NCI-H2227 treated with DMSO at 0.1 percent for 48 hours (cell line): ENCODE results near the gene ATP11A.

Experiments
- DNase-seq: peaks from one replicate; lab custom pipeline; 2025; lab: John Stamatoyannopoulos, UW

The ATP11A gene

DNA sequence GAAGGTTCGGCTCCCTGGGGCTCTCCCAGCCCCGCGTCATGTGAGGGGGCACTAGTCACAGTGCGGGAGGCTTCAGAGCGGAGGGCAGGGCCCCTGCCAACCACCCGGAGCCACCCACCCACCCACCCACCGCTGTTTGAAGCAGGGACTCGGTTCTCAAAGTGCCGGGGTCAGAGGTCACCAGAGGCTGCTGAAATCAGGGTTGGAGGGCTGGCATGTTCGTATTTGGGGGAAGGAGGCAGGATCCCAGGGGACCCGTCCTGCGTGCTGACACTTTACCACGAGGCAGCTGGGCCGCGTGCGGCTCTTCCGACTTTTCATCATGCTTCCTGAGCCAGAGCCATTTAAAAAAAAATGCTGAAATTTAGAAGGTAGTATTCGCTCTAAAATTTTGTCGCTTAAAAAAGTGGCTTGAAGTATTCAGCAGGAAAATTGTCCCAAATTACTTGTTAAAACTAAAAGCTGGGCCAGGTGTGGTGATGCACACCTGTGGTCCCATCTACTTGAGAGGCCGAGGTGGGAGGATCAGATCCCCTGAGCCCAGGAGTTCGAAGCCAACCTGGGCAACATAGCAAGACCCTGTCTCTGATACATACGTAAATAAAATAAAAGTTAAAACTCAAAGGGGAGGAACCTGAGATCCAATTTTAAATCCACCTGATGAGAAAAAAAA is 21.2 kb downstream of the ATP11A start:
- no peak for DNase-seq

DNA sequence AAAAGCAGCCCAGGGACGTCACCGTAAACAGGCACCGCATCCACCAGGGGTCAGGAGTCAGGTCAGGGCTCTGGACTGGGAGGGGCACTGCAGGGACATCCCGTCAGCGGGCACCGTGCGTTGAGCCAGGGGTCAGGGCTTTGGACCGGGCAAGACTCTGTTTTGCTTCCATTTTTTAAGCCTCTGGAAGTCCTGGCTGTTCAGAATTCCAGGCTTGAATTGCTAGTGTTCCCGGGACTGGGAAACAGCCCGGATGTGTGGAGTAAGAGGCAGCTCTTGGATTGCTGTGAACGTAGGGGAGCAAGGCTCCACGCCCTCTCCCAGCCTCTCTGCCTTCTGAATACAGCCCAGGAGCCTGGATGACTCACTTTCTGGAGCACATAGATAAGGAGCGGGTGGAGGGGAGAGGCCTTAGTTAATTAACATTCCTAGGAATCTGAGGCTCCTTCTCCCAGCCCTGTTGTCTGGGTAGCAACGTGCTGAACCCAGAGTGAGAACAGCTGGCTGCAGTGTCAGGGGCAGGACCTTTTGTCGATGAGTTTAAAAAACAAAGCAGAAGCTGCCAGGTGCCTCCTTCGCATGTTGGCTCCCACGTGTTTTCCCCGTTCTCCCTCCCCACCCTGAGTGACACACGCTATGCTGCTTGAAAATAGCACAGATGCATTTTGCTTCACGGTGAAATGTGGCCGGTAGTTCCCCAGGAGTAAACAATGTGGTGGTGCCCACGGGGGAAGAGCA is 21.9 kb downstream of the ATP11A start:
- peak; percentile 61 for DNase-seq

DNA sequence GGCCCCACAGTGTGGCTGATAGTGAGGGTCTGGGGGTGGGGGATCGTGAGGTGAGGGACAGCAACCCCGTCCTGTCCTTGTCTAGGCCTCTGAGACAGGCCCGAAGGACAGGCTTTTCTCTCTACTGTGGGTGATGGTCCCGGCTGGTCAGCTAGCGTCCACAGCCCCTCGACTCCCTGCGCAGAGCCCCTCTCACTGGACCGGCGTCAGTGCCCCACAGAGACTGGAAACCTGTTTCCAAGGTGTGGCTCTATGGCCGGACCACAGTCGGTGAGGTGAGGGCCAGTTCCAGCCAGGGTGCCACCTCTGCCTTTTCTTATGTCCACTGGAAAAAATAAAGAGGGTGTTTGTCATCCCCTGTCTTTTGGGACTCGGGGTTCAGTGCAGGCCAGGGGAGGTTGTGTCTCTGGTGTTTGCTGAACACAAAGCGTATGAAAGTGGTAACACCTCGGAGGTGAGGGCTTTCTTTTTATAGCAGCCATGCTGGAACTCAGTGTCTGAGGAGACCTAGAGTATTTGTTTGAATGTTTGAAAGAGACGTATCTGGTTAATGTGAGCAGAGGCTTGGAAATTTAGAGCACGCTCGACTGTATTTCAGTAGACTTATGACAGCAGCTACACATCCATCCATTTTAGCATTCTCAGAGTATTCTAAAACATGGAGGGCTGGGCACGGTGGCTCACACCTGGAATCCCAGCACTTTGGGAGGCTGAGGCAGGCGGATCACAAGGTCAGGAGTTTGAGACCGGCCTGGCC is 22.8 kb downstream of the ATP11A start:
- no peak for DNase-seq

DNA sequence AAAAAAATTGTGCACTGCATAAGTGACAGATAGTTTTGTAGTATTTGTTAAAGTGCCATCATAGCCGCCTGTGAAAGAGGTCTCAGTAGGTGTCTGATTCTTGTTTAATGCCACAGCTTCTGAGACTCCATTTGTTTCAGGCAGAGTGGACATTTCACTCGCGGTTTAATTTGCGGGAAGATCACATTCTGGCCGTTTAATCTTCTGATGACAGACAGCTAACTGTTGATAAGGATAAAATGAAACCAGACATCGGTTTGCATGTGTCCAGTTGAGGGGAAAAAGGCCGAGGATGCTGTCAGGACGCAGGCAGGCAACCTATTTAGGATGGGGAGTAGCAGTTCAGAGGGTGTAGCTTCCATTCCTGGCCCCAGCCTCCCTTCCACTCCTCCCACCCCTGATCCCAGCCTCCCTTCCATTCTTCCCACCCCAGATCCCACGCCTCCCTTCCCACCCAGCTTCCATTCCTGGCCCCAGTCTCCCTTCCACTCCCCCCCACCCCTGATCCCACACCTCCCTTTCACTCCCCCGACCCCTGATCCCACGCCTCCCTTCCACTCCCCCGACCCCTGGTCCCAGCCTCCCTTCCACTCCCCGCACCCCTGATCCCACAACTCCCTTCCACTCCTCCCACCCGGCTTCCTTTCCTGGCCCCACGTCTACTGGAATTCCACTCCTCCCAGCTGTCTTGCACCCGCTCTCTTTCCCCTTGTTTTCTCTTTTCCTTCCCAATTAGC is 23.8 kb downstream of the ATP11A start:
- no peak for DNase-seq

DNA sequence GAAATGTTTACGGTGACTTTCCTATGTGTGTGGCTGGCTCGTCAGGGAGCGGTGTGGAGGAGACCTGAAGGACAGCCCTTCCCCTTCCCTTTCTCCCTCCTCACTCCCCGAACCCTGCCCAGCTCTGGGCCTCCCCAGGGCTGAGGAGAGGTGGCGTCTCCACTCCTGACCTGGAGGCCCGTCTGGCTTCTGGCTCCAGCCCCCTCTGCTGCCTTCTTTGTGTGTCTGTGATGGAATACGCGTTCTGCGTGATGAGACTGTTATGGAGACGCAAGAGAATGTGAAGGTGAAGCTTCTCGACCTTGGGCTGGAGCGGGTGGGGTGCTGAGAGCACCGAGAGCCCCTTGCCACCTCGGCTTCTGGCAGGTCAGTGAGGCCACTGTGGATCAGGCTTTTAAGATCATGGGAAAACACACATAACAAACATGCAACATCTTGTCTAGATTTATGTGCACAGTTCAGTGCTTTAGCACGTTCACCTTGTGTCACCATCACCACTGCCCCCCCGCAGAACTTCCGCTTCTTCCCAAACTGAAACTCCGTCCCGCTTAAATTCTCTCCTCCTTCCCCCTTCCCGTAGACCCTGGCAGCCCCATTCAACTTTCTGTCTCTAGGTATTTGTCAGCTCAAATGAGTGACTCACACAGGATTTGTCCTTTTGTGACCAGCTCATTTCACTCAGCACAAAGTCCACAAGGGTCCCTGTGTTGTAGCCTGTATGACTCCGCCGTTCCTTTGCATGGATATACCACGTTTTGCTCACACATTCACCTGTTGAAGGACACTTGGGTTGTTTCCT is 24.7 kb downstream of the ATP11A start:
- no peak for DNase-seq

DNA sequence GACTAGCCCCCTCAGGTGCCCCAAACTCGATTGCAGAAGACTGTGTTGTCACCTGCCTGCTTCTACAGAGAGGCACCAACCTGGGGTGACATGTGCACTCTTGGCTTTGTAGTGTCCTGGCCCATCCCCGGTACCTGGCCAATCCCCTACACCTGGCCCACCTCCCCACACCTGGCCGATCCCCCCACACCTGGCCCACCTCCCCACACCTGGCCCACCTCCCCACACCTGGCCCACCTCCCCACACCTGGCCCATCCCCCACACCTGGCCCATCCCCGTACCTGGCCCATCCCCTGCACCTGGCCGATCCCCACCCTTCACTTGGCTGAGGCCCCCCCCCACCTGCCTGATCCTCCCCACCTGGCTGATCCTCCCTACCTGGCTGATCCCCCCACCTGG is 25.4 kb downstream of the ATP11A start:
- no peak for DNase-seq

DNA sequence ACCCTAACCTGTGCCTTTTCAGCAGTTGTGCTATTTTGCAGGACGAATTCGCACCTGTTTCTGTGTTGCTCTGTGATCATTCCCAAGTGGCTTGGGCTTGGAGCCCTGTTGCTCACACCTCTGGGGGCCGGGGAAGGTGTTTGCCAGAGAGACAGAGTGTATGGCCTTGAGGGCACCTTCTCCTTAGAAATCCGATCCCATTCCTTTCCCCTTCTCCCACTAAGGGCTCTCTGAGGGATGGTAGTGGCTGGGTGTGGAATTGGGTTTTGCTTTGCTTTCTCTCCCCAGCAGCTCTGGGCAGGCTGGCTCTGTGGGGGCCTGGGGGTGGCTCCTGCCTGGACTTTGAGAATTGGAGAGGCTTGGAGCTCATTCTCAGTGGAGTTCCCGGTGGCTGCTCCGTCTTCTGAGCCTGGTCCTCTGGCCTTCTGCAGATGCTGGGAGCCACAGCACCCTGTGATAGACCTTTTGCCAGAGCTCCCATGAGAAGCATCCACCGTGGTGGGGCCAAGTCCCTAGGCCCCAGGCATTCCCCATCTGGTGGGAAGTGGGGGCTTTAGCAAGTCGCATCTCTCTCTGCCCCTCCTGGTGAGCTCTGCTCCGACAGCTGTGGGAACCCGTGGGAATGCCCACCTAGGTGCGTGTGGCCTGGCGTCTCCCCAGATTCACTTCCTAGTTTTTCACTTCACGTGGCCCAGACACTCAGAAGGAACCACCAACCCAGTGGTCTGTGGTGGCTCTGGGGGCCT is 26.1 kb downstream of the ATP11A start:
- DNase-seq: no peak

DNA sequence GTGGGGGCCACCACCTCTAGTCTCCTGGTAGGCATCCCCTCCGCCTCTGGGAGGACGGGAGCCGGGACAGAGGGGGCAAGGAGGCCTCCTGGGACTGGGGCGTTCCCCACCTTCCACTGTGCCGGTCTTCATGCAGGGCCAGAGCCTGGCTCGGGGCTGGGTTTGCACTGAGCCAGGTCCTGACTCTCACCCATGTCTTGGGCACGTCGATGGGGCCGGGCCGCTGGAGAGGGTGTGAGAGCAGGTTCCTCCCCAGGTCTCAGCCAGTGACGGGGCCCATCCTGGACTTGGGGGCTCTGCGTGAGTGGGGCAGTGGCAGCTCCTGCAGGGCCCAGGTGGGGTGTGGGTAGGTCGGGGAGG is 26.6 kb downstream of the ATP11A start:
- DNase-seq: no peak

DNA sequence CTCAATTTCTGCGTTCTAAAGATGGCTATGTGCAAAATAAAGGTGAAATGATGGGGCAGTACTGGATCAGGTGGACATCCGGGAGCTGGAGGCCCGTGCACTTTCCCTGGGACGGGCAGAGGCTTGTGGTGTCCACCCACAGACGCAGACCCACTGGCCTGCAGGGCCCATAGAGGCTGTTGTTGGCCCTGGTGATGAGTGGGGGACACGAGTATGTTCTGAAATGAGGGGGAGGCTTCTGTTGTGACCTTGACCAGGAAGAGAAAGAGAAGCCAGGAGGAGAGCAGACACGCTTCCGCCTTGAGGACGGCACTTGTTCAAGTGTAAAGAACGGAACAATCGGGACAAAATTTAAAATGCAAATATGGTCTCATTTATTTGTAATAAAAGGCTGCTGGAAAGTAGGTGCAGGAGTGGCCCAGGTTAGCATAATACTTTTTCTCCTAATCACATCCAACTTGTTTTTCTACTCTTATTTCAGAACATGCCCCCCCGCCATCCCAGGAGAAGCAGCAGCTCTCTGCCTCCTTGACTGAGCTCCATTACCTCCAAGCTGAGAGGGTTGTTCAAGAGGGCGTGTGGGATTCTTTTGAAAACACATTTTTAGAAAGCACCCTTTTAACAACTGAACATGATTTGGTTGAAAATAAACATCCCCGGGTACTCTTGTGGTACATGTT is 27.1 kb downstream of the ATP11A start:
- no peak for DNase-seq

DNA sequence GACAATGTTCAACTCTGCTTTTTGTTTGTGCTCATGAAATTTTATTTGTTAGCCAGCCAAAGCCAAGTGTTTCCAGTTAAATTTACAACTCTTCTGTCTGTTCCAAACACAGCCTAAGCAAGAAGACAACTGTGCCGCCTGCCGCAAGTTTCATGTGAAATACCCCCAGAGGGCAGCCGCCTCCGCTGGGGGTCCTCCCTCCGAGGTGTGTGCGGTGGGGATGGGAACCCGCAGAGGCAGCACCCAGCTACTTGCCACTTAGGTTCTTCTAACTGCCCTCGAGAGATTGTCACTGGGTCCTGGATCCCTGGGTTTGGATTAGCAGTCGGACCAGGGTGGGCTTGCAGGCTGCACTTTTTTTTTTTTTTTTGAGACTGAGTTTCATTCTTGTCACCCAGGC is 28.5 kb downstream of the ATP11A start:
- DNase-seq: no peak

DNA sequence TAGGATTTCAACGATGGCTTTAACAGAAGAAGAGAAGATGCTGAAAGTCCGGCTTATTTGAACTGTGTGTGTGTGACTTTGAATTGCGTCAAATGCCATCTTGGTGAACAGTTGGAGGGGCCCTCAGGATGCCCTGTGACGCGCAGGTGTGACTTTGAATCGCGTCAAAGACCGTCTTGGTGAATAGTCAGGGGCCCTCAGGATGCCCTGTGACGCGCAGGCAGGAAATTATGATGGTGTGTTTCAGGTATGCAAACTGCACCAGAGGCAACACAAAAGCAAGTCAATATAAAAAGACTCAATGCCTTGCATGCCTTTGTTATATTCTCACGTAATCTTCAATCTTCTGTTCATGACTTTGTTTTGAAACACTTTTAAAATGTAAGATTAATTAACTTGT is 29.2 kb downstream of the ATP11A start:
- no peak for DNase-seq

DNA sequence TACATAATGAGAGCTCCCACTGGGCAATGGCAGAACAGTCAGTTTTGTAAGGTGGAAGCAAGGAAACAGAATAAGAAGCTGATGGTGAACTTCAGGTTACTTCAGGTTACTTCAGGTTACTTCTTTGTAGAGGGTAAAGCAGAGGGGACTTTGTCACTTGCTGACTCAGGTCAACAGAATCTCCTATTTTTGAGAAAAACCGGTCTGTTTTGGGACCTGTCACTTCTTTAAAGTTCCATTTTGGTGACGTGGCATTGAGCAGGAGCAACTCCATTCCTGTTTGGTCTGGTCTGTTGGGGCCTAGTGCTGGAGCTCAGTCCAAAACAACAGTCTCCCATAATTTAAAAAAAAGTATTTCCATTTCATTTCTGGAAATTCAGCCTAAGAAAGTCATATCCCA is 29.7 kb downstream of the ATP11A start:
- DNase-seq: no peak

DNA sequence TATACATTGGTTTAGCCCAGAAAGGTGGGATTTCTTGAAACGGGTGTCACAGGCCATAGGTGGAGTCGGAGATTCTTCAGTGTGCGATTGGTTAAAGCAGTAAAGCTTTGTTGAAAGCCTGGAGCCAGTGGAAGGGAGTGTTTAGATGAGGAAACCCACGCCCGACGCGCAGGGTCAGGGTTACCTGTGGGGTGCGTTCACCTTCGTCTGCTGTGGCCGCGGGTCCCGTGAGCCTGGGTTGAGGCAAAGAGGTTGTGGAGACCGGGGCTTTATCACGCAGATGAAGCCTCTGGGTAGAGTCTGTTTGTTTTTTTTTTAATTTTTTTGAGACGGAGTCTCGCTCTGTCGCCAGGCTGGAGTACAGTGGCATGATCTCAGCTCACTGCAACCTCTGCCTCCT is 30.4 kb downstream of the ATP11A start:
- no peak for DNase-seq

DNA sequence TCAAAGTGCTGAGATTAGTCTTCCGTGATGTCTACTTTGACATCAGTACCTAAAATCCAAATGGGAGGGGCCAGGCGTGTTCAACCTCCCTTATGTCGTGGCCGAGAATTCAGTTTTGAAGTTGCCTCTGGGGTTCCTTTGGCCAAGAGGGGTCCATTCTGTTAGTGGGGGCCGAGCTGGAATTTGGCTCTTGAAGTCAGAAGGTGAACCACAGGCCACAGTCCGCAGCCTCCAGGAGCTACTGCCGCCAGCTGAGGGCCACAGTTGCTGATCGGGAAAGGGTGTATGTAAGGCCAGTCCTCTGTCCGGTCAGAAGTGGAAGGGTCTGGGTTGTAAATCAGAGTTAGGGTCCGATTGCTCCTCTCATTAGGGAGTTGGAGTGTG is 31.0 kb downstream of the ATP11A start:
- no peak for DNase-seq

DNA sequence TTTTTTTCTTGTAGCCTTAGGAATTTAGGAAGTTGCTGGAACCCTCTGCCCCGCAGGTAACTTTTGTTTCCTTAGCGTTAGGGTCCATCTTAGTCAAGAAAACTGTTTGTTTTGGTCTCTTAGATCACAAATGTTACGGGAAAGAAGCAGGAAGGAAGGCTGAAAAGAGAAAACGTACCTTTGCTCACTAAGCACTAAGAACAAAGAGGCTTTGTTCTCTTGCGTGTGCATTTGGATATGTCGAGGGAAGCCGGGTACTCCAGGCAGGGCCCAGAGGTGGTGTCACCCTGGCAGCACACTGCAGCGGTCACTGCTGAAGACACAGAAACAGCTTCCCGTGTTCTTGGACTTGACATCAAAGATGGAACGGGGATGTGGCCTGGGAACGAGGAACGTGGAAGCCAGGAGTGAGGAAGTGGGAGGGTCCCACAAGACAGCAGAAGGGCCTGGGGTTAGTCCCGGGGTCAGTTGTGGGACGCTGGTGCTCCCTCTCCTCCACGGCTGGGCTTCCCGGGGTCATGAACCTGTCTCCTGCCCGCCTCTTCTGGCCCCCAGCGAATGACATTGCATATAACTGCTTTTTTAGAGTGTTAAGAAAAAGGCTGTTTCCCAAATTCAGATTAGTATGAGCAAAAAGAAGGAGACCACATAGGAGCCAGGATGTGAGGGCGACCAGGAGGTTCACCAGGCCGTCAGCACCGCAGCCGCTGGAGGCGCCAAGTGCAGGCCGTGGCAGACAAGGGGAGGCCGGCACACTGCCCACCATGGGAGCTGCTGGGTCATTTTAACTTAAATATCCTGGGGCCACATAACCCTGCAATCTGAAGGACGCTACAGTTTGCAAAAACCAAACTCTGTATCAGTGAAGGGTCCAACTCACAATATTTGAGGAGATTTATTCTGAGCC is 31.6 kb downstream of the ATP11A start:
- DNase-seq: no peak

DNA sequence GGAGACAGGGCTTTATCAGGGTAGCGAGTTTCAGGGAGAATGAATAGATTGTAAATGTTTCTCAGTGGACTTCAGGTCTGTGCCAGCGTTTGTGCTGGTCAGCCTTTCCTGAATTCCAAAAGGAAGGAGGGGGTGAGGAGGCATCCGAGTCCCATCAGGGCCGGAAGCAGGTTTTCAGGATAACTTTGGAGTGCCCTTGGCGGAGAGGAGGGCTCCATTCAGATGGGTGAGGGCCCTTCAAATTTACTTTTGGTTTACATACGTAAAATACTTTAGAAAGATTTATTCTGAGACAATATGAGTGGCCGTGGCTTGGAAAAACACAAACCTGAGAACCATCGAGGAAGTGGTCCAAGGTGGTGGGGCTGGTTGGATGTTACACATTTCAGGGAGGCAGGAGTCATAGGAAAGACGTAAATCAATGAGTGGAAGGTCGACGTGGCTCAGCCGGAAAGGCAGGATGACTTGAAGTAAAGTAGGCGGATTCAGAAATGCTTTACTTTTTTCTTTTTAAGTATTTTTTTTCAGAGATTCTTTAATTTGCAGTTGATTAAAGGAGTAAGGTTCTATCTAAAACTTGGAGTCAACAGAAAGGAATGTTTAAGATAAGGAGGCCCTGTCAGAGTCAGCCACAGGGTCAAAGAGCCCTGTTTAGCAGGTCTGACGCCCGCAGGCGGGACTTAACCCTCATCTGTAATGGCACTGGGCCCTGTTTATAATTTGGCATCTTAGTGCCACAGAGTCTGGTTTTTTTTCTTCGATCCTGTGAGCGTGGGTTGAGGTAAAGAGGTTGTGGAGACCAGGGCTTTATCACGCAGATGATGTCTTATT is 32.8 kb downstream of the ATP11A start:
- no peak for DNase-seq

DNA sequence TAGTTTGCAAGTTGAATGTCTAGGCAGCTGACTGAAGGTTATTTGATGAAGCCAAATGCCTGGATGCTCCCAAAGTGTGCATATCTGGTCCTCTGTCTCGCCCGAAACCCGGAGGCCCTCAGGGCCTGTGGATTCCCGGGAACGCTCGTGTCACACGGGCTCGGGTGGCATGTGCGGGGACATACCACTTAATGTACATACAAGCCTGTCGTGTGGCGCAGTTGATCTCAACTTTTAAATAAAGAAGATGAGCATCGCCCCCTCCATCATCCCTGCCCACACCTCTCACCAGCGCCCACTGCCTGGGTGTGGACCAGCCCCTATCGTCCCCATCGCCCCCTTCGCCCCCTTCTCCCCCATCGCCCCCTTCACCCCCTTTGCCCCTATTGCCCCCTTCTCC is 33.9 kb downstream of the ATP11A start:
- no peak for DNase-seq

DNA sequence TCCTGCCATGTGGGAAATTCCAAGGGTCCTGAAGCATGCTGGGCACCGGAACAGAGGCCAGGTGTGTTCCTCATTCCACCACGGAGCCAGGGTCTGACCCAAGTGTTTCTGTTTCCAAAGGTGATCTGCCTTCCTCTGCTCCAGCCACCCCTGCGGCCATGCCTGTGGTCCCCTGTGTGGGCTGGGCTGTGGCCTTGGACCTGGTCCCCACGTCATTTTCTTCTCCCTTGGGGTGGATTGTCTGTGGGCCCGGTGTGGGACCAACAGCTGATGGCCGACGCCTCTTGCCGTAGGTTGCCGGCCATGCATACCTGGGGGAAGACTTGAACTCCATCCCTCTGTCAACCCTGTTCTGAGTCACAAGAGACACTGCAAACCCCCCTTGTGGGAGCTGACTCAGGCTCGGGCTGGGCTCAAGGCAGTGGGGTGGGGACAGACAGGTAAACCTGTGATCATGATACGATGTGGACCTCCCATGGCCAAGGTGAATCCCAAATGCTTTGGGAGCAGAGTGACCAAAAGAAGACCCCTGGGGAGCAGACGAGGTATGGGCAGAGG is 35.0 kb downstream of the ATP11A start:
- DNase-seq: no peak
